GM19099 (cell line): Measurements from ENCODE around the gene P2RY8.

Source experiments
- POLR2A ChIP-seq: IDR thresholded peaks from 3 replicates; pipeline ENCODE4 v1.6.1; 2011; ENCODE audit warnings: low read depth; ENCODE audit not compliant: insufficient read length; ENCODE audit errors: extremely low read depth

Gene P2RY8

DNA sequence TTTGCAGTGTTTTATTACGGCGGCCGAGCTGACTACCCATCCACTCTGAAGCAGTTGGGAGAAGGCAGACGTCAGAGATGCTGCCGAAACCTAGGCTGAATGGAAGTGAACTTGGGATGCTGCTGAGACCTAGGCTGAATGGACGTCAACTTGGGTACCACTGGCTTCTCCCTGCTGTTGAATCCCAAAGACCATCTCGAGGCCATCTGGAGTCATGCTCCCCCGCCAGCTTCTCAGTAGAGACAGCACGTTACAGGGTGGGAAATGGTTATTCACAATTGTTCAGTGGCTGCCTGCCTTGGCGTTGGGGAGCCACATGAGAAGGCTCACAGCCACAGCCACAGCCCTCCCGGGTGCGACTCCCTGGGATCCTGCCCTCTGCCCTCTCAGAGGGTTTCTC is 40.9 kb downstream of the P2RY8 start:
- no peak for TF ChIP-seq POLR2A

DNA sequence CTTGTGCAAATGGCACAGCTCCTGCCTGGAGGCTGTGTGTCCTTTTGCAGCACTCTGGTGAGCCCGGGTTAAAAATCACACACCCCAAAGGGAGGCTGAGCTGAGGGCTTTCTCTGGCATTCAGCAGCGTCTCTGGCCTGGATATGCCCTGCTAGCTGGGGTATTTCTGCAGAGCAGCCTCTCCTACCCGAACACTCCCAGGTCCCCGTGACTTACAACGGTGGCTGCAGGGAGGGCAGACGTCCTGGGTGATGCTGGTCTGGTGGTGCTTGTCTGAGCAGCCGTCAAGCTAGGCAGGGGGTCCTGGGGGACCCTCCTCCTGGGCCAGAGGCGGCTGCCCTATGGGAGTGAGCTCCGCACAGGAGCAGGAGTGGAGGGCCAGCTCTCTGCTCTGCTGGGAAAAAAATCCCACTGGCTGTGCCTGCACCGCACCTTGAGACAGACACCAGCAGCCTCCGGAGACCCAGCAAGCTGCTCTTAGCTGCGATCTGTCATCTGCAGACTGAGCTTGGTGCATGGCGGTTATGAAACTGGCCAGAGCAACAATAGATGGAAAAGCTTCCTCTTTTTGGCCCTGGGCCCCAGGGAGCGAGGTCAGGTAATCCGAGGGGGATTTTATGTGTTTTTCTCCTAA is 43.0 kb downstream of the P2RY8 start:
- peak; percentile 48 for TF ChIP-seq POLR2A

DNA sequence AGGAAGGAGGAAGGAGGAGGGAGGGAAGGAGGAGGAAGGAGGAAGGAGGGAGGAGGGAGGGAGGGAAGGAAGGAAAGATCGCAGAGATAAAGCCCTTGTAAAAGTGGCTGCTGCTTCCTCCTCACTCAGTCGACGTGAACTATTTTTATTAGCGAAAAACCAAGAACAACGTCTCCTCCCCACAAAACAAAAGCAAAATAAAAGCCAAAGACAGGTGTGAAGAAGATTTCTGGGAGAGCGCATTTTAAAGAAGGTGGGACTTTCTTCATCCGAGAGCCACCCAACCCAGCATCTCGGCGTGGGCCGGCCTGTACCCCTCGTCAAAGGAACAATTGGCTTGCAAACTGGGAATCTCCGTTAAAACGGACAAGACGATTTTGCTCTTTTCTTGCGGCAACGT is 43.6 kb downstream of the P2RY8 start:
- TF ChIP-seq POLR2A = peak; percentile 11

DNA sequence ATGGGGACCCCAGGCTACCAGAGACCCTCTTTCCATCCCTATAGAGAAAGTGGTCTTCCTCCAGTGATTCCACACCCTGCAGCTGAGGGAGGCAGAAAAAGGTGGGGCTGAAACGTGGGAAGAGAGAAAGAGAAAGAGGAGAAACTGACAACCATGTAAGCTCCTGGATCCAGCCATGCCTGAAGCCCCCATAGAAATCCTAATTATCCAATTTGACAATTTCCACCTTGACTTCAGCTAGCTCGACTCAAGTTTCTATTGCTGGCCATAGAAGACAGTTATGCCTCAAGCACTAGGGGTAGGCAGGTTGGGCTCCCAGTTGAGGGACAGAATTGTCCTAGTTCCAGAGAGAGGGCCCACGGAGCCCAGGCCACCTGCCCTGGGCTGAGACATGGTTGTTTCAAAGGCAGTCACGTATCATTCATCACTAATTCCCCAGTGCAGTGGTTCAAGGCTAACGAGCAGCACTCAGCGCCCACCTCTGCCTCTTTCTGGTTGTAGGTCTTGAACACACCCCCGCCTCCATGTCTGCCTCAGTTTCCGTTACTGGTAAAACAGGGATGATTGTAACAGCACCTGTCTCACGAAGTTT is 44.5 kb downstream of the P2RY8 start:
- no peak for TF ChIP-seq POLR2A

DNA sequence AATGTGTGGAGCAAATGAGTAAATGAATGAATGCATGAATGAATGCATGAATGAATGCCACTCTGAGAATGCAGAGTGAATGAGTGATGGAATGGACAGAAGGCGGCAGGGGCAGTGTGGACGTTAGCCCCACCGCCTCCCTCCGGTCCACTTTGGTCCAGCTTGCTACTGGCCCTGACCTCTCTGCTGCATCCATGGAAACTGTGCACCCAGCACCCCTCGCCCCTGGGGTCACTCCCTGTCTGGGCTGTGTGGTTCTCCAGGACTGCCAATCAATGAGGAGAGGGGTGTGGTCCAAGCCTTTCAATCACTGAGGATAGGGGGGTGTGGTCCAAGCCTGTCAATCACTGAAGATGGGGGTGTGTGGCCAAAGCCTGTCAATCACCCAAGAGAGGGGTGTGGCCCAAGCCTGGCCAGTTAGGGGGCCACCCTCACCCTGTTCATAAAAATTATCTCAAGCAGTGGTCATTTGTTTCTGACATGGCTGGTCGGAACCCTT is 45.1 kb downstream of the P2RY8 start:
- no peak for TF ChIP-seq POLR2A

DNA sequence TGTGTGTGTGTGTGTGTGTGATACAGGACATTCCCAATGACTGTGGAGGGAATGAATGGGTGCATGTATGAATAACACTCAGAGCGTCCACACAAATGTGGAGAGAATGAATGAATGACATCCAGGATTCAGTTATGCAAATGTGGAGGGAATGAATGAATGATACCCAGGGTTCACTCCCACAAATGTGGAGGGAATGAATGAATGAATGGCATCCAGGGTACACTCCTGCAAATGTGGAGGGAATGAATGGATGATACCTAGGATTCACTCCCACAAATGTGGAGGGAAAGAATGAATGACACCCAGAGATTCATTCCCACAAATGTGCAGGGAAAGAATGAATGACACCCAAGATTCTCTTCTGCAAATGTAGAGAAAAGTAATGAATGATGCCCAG is 48.2 kb downstream of the P2RY8 start:
- no peak for TF ChIP-seq POLR2A

DNA sequence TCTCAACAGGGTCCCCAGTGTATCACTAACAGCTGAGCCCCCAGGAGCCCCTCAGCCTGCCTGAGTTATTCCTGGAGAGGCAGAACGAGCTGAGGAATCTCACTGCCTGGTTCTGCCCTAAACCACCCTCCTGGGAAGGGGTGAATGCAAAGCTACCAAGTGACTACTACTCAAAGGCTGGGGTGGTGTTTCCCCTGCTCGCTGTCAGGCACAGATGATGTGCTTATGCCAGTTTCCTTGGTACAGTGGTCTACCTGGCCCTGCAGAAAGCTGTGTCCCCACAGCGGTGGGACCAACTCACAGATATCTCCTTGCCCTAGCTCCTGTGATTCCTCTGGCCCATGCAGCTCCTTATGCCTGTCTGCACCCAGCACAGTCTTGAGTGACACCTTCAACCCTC is 48.8 kb downstream of the P2RY8 start:
- no peak for TF ChIP-seq POLR2A

DNA sequence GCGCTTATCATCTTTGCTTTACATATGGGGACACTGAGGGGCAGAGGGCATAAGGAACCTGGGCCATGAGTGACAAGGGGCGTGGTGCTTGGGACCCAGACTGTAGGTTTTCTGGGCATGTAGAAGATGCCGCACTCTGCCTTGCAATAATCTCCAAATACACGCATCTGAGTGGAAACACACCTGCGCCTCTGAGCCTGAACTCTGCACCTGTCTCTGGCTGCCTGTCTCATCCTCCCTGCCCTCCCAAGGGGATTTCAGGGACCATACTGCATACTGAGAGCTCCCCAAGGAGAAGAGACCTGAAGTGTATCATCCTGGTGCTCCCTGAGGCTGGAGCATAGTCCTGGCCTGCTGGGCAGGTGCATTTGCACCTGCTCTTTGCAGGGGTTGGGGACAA is 49.6 kb downstream of the P2RY8 start:
- no peak for TF ChIP-seq POLR2A

DNA sequence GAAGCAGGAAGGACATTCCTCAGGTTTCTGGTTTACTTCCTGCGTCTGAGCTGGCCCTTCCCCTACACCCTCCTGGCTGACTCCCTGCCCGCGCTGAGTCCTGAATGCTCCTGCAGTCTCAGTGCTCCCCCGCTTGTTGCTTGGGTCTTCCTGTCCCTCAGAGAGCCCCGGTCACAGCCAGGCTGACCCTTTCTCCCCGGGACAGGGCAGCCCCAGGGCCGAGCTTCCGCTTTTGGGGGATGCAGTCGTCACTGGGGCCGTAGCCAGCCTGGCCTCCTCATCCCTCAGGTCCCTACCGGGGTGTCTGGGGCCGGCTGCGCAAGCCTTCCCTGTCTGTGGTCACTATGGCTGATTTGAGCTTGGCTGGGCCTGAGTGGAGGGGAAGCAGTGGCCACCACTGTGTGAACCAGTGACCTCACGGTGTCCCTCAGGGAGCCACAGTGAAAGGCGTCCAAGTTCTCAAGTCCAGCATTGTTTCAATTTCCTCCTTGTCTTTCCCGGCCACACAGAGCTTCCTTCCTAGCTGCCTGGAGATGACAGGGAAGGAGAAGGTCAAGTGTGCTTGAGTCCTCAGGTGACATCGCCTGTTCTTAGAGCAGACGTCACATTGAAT is 50.1 kb downstream of the P2RY8 start:
- peak; percentile 13 for TF ChIP-seq POLR2A

DNA sequence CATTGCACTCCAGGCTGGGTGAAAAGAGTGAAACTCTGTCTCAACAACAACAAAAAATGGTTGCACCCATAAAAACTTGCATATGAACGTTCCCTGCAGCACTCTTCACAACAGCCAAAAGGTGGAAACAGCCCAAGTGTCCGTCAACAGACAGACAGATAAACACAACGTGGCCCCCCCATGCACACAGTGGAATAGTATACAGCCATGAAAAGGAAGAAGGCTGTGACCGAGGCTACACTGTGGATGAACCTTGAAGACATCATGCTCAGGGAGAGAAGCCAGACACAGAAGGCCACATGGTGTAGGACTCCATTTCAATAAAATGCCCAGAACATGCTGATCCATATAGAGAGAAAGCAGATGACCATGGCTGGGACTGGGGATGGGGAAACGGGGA is 50.8 kb downstream of the P2RY8 start:
- TF ChIP-seq POLR2A = no peak

DNA sequence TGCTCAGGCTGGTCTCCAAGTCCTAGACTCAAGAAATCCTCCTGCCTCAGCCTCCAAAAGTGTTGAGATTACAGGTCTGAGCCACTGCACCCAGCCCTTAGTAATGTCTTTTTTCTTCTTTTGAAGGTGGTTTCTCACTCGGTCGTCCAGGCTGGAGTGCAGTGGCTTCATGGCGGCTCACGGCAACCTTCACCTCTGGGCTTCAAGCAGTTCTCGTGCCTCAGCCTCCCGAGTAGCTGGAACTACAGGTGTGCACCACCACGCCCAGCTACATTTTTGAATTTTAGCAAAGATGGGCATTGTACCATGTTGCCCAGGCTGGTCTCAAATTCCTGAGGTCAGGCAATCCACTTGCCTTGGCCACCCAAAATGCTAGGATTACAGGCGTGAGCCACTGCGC is 52.0 kb downstream of the P2RY8 start:
- no peak for TF ChIP-seq POLR2A

DNA sequence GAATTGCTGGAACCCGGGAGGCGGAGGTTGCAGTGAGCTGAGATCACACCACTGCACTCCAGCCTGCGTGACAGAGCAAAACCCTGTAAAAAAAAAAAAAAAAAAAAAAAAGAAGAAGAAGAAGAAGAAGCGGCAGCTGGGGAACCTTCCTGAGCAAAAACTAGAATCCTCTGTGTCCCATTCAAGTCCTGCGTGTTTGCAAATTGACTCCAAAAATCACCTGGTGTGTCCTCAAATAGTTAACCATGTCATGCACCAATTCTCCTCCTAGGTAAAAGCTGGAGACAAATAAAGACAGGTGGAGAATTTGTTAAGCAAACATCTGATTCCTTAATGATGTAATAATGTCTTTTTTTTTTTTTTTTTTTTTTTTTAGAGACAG is 52.4 kb downstream of the P2RY8 start:
- TF ChIP-seq POLR2A = no peak

DNA sequence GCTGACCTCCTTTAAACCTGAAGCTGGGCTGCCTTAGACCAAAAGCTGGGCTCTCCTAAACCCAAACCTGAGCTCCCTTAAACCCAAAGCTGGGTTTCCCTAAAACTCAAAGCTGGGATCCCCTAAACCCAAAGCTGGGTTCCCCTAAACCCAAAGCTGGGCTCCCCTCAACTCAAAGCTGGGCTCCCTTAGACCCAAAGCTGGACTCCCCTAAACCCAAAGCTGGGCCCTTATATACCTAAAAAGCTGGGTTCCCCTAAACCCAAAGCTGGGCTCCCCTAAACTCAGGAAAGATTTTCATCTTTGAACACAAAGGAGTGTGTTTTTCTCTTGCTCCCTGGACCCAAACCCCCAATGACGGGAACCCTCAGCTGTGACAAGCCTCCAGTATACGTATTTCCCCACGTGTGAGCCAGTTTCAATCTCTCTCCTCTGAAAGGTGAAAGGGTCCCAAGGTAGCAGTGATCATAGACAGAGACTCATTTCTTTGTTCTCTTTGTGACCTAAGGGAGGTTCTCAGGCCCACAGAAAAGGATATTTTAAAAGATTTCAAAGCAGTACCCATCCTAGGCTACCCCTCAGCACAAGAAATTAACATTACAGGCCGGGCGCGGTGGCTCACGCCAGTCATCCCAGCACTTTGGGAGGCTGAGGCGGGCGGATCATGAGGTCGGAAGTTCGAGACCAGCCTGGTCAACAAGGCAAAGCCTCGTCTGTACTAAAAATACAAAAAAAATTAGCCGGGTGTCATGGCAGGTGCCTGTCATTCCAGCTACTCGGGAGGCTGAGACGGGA is 52.9 kb downstream of the P2RY8 start:
- no peak for TF ChIP-seq POLR2A

DNA sequence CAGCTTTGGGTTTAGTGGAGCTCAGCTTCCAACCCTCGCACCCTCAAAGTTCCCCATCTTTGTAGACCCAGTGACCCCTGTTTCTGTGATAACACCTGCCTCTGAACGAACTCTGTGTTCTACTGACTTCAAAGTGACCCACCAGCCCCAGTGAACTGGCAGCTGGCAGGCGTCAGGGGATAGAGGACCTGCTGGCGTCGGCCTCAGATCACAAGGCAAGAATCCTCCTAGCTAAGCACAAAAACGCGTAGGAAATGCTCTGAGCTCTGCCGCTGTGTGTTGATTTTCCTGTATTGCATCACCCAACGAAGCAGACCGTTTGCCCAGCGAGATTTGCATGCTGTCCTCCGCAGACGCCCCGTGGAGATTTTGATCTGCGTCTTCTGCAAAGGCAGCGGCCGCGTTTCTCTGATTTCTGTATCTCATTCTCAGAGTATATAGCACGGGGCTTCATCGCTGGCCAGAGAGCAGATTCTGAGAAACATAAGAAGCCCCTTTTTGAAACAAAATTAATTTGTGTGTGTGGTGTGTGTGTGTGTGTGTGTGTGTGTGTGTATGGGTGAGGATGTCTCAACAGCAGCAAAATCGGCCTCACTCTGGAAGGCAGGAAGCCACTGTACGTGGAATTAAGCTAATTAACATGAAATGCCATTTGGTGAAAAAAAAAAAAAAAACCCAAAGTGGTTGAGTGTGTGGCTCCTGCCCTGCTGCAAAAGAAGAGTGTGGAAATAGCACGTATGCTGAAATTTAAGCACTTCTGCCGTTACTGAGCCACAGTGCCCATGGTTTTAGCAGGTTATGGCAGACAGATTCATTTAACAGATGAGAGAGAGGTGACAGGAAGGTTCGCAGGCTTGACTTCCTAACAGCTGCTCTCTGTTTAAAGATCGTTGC is 55.1 kb downstream of the P2RY8 start:
- TF ChIP-seq POLR2A = peak; percentile 67
